ENCODE measurements around the gene RAB4B.

RAB4B gene

GRCh38 chr19:40754611-40755247 lies 23.3 kb upstream of the RAB4B start:
- TF ChIP-seq SPI1 (IDR thresholded peaks at IDR 0.05; ENCODE audit: borderline replicate concordance, low read depth) (no peak), GABPA (IDR thresholded peaks at IDR 0.05; ENCODE audit: low read depth) (no peak), POLR2AphosphoS5 (IDR thresholded peaks at IDR 0.05; ENCODE audit: low read depth) (no peak)
- TF ChIP-seq, protein P1, sequence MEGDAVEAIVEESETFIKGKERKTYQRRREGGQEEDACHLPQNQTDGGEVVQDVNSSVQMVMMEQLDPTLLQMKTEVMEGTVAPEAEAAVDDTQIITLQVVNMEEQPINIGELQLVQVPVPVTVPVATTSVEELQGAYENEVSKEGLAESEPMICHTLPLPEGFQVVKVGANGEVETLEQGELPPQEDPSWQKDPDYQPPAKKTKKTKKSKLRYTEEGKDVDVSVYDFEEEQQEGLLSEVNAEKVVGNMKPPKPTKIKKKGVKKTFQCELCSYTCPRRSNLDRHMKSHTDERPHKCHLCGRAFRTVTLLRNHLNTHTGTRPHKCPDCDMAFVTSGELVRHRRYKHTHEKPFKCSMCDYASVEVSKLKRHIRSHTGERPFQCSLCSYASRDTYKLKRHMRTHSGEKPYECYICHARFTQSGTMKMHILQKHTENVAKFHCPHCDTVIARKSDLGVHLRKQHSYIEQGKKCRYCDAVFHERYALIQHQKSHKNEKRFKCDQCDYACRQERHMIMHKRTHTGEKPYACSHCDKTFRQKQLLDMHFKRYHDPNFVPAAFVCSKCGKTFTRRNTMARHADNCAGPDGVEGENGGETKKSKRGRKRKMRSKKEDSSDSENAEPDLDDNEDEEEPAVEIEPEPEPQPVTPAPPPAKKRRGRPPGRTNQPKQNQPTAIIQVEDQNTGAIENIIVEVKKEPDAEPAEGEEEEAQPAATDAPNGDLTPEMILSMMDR (IDR thresholded peaks at IDR 0.05; ENCODE audit: insufficient read depth, low read length): no peak
- TF ChIP-seq, protein P2, sequence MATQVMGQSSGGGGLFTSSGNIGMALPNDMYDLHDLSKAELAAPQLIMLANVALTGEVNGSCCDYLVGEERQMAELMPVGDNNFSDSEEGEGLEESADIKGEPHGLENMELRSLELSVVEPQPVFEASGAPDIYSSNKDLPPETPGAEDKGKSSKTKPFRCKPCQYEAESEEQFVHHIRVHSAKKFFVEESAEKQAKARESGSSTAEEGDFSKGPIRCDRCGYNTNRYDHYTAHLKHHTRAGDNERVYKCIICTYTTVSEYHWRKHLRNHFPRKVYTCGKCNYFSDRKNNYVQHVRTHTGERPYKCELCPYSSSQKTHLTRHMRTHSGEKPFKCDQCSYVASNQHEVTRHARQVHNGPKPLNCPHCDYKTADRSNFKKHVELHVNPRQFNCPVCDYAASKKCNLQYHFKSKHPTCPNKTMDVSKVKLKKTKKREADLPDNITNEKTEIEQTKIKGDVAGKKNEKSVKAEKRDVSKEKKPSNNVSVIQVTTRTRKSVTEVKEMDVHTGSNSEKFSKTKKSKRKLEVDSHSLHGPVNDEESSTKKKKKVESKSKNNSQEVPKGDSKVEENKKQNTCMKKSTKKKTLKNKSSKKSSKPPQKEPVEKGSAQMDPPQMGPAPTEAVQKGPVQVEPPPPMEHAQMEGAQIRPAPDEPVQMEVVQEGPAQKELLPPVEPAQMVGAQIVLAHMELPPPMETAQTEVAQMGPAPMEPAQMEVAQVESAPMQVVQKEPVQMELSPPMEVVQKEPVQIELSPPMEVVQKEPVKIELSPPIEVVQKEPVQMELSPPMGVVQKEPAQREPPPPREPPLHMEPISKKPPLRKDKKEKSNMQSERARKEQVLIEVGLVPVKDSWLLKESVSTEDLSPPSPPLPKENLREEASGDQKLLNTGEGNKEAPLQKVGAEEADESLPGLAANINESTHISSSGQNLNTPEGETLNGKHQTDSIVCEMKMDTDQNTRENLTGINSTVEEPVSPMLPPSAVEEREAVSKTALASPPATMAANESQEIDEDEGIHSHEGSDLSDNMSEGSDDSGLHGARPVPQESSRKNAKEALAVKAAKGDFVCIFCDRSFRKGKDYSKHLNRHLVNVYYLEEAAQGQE (IDR thresholded peaks at IDR 0.05; ENCODE audit: insufficient replicate concordance, low read depth): no peak
- peak overlapping the region; percentile 31 for H3K4me3 ChIP-seq (replicated peaks; ENCODE audit: insufficient read depth, low read length)
- no peaks in the 10 kb centered on the region for H3K27me3 ChIP-seq (ENCODE audit: insufficient read depth, poor library complexity, severe bottlenecking)
- no peak overlapping the region for H3K27ac ChIP-seq (replicated peaks)
- DNase-seq (ENCODE audit: low read depth in 1 of 2, low spot score in 1 of 2): peak in 1 of 2 experiments; percentile 63

- Histone ChIP-seq H3K27ac (replicated peaks) (no peak overlapping the region), H3K4me3 (replicated peaks; ENCODE audit: insufficient read depth, low read length) (no peak overlapping the region), H3K27me3 (ENCODE audit: insufficient read depth, poor library complexity, severe bottlenecking) (no peaks in the 10 kb centered on the region)
- TF ChIP-seq, protein P1 (IDR thresholded peaks at IDR 0.05; ENCODE audit: insufficient read depth, low read length): no peak
- TF ChIP-seq GABPA (IDR thresholded peaks at IDR 0.05; ENCODE audit: low read depth): no peak
- TF ChIP-seq, protein P2 (IDR thresholded peaks at IDR 0.05; ENCODE audit: insufficient replicate concordance, low read depth): no peak
- TF ChIP-seq POLR2AphosphoS5 (IDR thresholded peaks at IDR 0.05; ENCODE audit: low read depth): no peak
- no peak for TF ChIP-seq SPI1 (IDR thresholded peaks at IDR 0.05; ENCODE audit: borderline replicate concordance, low read depth)
- DNase-seq (ENCODE audit: low read depth in 1 of 2, low spot score in 1 of 2): no peak
Observed at GRCh38 chr19:40755248-40755624, 22.8 kb upstream of the RAB4B start.

DNA sequence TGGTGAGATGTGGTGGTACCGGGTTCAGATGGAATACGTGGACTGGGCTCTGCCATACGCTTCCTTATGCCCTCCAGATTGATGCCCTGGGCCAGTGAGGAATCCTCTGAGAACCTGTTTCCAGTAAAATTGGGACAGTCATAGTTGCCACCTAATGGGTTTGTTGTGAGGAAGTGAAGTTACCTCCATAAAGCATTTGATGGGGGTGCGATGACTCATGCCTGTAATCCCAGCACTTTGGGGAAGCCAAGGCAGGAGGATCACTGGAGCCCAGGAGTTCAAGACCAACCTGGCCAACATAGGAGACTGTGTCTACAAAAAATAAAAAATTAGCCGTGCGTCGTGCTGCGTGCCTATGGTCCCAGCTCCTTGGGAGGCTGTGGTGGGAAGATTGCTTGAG lies 22.3 kb upstream of the RAB4B start:
- no peaks in the 10 kb centered on the region for H3K27me3 ChIP-seq (ENCODE audit: insufficient read depth, poor library complexity, severe bottlenecking)
- H3K4me3 ChIP-seq (replicated peaks; ENCODE audit: insufficient read depth, low read length): no peak overlapping the region
- TF ChIP-seq, protein P2 (IDR thresholded peaks at IDR 0.05; ENCODE audit: insufficient replicate concordance, low read depth): no peak
- TF ChIP-seq, protein P1 (IDR thresholded peaks at IDR 0.05; ENCODE audit: insufficient read depth, low read length): no peak
- TF ChIP-seq POLR2AphosphoS5 (IDR thresholded peaks at IDR 0.05; ENCODE audit: low read depth): no peak
- TF ChIP-seq GABPA (IDR thresholded peaks at IDR 0.05; ENCODE audit: low read depth): no peak
- no peak for TF ChIP-seq SPI1 (IDR thresholded peaks at IDR 0.05; ENCODE audit: borderline replicate concordance, low read depth)
- no peak for DNase-seq (ENCODE audit: low read depth in 1 of 2, low spot score in 1 of 2)
- no peak overlapping the region for H3K27ac ChIP-seq (replicated peaks)

All from HL-60 (cell line).